Measurements from ENCODE around the gene PTCH2.

PTCH2 gene

GRCh38 chr1:44867801-44868200 lies 24.7 kb upstream of the PTCH2 start:
- no peak overlapping the region for H2AK5ac ChIP-seq (ENCODE audit: low read depth, low read length)
- H2BK12ac ChIP-seq (ENCODE audit: low read length): no peak overlapping the region
- H3K4me2 ChIP-seq (ENCODE audit: insufficient read depth, low read length, poor library complexity, severe bottlenecking): no peak overlapping the region
- H2BK15ac ChIP-seq (ENCODE audit: low read length): no peak overlapping the region
- H2BK120ac ChIP-seq (ENCODE audit: low read depth, low read length): no peak overlapping the region
- no peak overlapping the region for H3K9ac ChIP-seq (ENCODE audit: low read depth, low read length, poor library complexity)
- peaks cover 4 to 23% of the 10 kb centered on the region in 2 donors for H3K36me3 ChIP-seq (replicated peaks in 1 of 2; ENCODE audit: control insufficient read depth in 2 of 2, insufficient read depth in 2 of 2, low read length in 2 of 2)
- no peak overlapping the region for H3K4me3 ChIP-seq (ENCODE audit: low read length in 2 of 2)
- no peaks in the 10 kb centered on the region for H3K4me1 ChIP-seq (ENCODE audit: control insufficient read depth in 2 of 2, insufficient read depth in 1 of 2, low read depth in 1 of 2, low read length in 2 of 2)
- no CpG with 5 or more reads among the region's 10 CpGs for WGBS, 2 donors (ENCODE audit: extremely low coverage in 2 of 2, insufficient read length in 2 of 2, insufficient replicate concordance in 1 of 2)
- H3K14ac ChIP-seq (ENCODE audit: low read length): no peak overlapping the region
- no peak overlapping the region for H3K23ac ChIP-seq (ENCODE audit: low read depth, low read length, poor library complexity)
- no peak overlapping the region for H2BK5ac ChIP-seq (ENCODE audit: low read length)
- no peak overlapping the region for H3K18ac ChIP-seq (ENCODE audit: low read length)
- H3K9me3 ChIP-seq (replicated peaks in 1 of 2; ENCODE audit: control insufficient read depth in 2 of 2, insufficient read depth in 1 of 2, low read depth in 1 of 2, low read length in 2 of 2): no peaks in the 10 kb centered on the region
- no peak overlapping the region for H3K4ac ChIP-seq (ENCODE audit: low read length)
- H4K8ac ChIP-seq (ENCODE audit: low read depth, low read length): no peak overlapping the region
- no peak overlapping the region for H2AFZ ChIP-seq (ENCODE audit: low read length)
- no peak for DNase-seq (ENCODE audit: low spot score)
- no peak overlapping the region for H4K91ac ChIP-seq (ENCODE audit: low read depth, low read length, poor library complexity)
- no peaks in the 10 kb centered on the region for H3K79me1 ChIP-seq (ENCODE audit: low read depth, low read length)
- no peak overlapping the region for H3K27ac ChIP-seq (replicated peaks; ENCODE audit: low read length)
- H3K27me3 ChIP-seq (ENCODE audit: control insufficient read depth in 3 of 3, insufficient read depth in 3 of 3, low read depth in 1 of 3, low read length in 3 of 3): no peaks in the 10 kb centered on the region

- Histone ChIP-seq H3K9me3 (replicated peaks in 1 of 2; ENCODE audit: control insufficient read depth in 2 of 2, insufficient read depth in 1 of 2, low read depth in 1 of 2, low read length in 2 of 2) (no peaks in the 10 kb centered on the region), H3K23ac (ENCODE audit: low read depth, low read length, poor library complexity) (no peak overlapping the region), H3K18ac (ENCODE audit: low read length) (no peak overlapping the region), H2AFZ (ENCODE audit: low read length) (no peak overlapping the region), H3K4me1 (ENCODE audit: control insufficient read depth in 2 of 2, insufficient read depth in 1 of 2, low read depth in 1 of 2, low read length in 2 of 2) (no peaks in the 10 kb centered on the region), H2BK12ac (ENCODE audit: low read length) (no peak overlapping the region), H3K4me3 (ENCODE audit: low read length in 2 of 2) (no peak overlapping the region), H4K8ac (ENCODE audit: low read depth, low read length) (no peak overlapping the region), H3K4me2 (ENCODE audit: insufficient read depth, low read length, poor library complexity, severe bottlenecking) (no peak overlapping the region), H2BK120ac (ENCODE audit: low read depth, low read length) (no peak overlapping the region), H3K27me3 (ENCODE audit: control insufficient read depth in 3 of 3, insufficient read depth in 3 of 3, low read depth in 1 of 3, low read length in 3 of 3) (no peaks in the 10 kb centered on the region), H2AK5ac (ENCODE audit: low read depth, low read length) (no peak overlapping the region), H4K91ac (ENCODE audit: low read depth, low read length, poor library complexity) (no peak overlapping the region), H2BK15ac (ENCODE audit: low read length) (no peak overlapping the region), H3K4ac (ENCODE audit: low read length) (no peak overlapping the region), H3K27ac (replicated peaks; ENCODE audit: low read length) (no peak overlapping the region), H2BK5ac (ENCODE audit: low read length) (no peak overlapping the region), H3K79me1 (ENCODE audit: low read depth, low read length) (no peaks in the 10 kb centered on the region), H3K36me3 (replicated peaks in 1 of 2; ENCODE audit: control insufficient read depth in 2 of 2, insufficient read depth in 2 of 2, low read length in 2 of 2) (peaks cover 4 to 18% of the 10 kb centered on the region in 2 donors), H3K14ac (ENCODE audit: low read length) (no peak overlapping the region), H3K9ac (ENCODE audit: low read depth, low read length, poor library complexity) (no peak overlapping the region)
- WGBS, 2 donors (ENCODE audit: extremely low coverage in 2 of 2, insufficient read length in 2 of 2, insufficient replicate concordance in 1 of 2): no CpG with 5 or more reads among the region's 5 CpGs
- DNase-seq (ENCODE audit: low spot score): no peak
Observed at GRCh38 chr1:44862829-44863401, 19.9 kb upstream of the PTCH2 start.

- Histone ChIP-seq H3K4me1 (ENCODE audit: control insufficient read depth in 2 of 2, insufficient read depth in 1 of 2, low read depth in 1 of 2, low read length in 2 of 2) (no peaks in the 10 kb centered on the region), H3K27ac (replicated peaks; ENCODE audit: low read length) (no peak overlapping the region), H3K18ac (ENCODE audit: low read length) (no peak overlapping the region), H2BK5ac (ENCODE audit: low read length) (no peak overlapping the region), H3K36me3 (replicated peaks in 1 of 2; ENCODE audit: control insufficient read depth in 2 of 2, insufficient read depth in 2 of 2, low read length in 2 of 2) (peaks cover 0 to 20% of the 10 kb centered on the region in 2 donors), H3K79me1 (ENCODE audit: low read depth, low read length) (no peaks in the 10 kb centered on the region), H3K23ac (ENCODE audit: low read depth, low read length, poor library complexity) (no peak overlapping the region), H3K4me2 (ENCODE audit: insufficient read depth, low read length, poor library complexity, severe bottlenecking) (no peak overlapping the region), H4K91ac (ENCODE audit: low read depth, low read length, poor library complexity) (no peak overlapping the region), H2BK15ac (ENCODE audit: low read length) (no peak overlapping the region), H2BK12ac (ENCODE audit: low read length) (no peak overlapping the region), H3K14ac (ENCODE audit: low read length) (no peak overlapping the region), H3K4me3 (ENCODE audit: low read length in 2 of 2) (no peak overlapping the region), H2AK5ac (ENCODE audit: low read depth, low read length) (no peak overlapping the region), H3K9ac (ENCODE audit: low read depth, low read length, poor library complexity) (no peak overlapping the region), H2AFZ (ENCODE audit: low read length) (no peak overlapping the region), H3K27me3 (ENCODE audit: control insufficient read depth in 3 of 3, insufficient read depth in 3 of 3, low read depth in 1 of 3, low read length in 3 of 3) (no peaks in the 10 kb centered on the region), H3K9me3 (replicated peaks in 1 of 2; ENCODE audit: control insufficient read depth in 2 of 2, insufficient read depth in 1 of 2, low read depth in 1 of 2, low read length in 2 of 2) (no peaks in the 10 kb centered on the region), H3K4ac (ENCODE audit: low read length) (no peak overlapping the region), H2BK120ac (ENCODE audit: low read depth, low read length) (no peak overlapping the region), H4K8ac (ENCODE audit: low read depth, low read length) (no peak overlapping the region)
- DNase-seq (ENCODE audit: low spot score): no peak
- WGBS, 2 donors (ENCODE audit: extremely low coverage in 2 of 2, insufficient read length in 2 of 2, insufficient replicate concordance in 1 of 2): no CpG with 5 or more reads among the region's 1 CpG
Observed at GRCh38 chr1:44860891-44861425, 17.9 kb upstream of the PTCH2 start.

- Histone ChIP-seq H3K27me3 (ENCODE audit: control insufficient read depth in 3 of 3, insufficient read depth in 3 of 3, low read depth in 1 of 3, low read length in 3 of 3) (no peaks in the 10 kb centered on the region), H3K79me1 (ENCODE audit: low read depth, low read length) (no peaks in the 10 kb centered on the region), H3K4ac (ENCODE audit: low read length) (no peak overlapping the region), H2BK120ac (ENCODE audit: low read depth, low read length) (no peak overlapping the region), H3K9ac (ENCODE audit: low read depth, low read length, poor library complexity) (no peak overlapping the region), H3K4me2 (ENCODE audit: insufficient read depth, low read length, poor library complexity, severe bottlenecking) (no peak overlapping the region), H2AFZ (ENCODE audit: low read length) (no peak overlapping the region), H4K91ac (ENCODE audit: low read depth, low read length, poor library complexity) (no peak overlapping the region), H3K36me3 (replicated peaks in 1 of 2; ENCODE audit: control insufficient read depth in 2 of 2, insufficient read depth in 2 of 2, low read length in 2 of 2) (peaks cover 0 to 20% of the 10 kb centered on the region in 2 donors), H3K4me3 (ENCODE audit: low read length in 2 of 2) (no peak overlapping the region), H3K27ac (replicated peaks; ENCODE audit: low read length) (no peak overlapping the region), H3K14ac (ENCODE audit: low read length) (no peak overlapping the region), H3K23ac (ENCODE audit: low read depth, low read length, poor library complexity) (no peak overlapping the region), H2BK12ac (ENCODE audit: low read length) (no peak overlapping the region), H2AK5ac (ENCODE audit: low read depth, low read length) (no peak overlapping the region), H3K4me1 (ENCODE audit: control insufficient read depth in 2 of 2, insufficient read depth in 1 of 2, low read depth in 1 of 2, low read length in 2 of 2) (no peaks in the 10 kb centered on the region), H2BK15ac (ENCODE audit: low read length) (no peak overlapping the region), H3K18ac (ENCODE audit: low read length) (no peak overlapping the region), H4K8ac (ENCODE audit: low read depth, low read length) (no peak overlapping the region), H3K9me3 (replicated peaks in 1 of 2; ENCODE audit: control insufficient read depth in 2 of 2, insufficient read depth in 1 of 2, low read depth in 1 of 2, low read length in 2 of 2) (no peaks in the 10 kb centered on the region), H2BK5ac (ENCODE audit: low read length) (no peak overlapping the region)
- no peak for DNase-seq (ENCODE audit: low spot score)
- WGBS, 2 donors (ENCODE audit: extremely low coverage in 2 of 2, insufficient read length in 2 of 2, insufficient replicate concordance in 1 of 2): no CpG with 5 or more reads among the region's 1 CpG
Observed at GRCh38 chr1:44860331-44860730, 17.3 kb upstream of the PTCH2 start.
